ENCODE measurements around the gene G6PC3. TPM values are rescaled to one million over a fixed set of nuclear protein-coding genes. Genes with fewer than 3 reads are reported as not detected.

The G6PC3 gene
- total RNA-seq, 3 donors from 2014 or later (not counting 1 experiment from before 2014, with no cell fraction given): 18.2 to 21.7 (median 20.6) TPM

- peaks cover 0 to 8% of the 10 kb centered on the region in 2 donors for H3K4me1 Mint-ChIP-seq
- H3K4me3 Mint-ChIP-seq: no peak overlapping the region
- Histone ChIP-seq H3K27me3 (ENCODE audit: control insufficient read depth, insufficient read depth, low read length) (no peaks in the 10 kb centered on the region), H3K36me3 (ENCODE audit: control insufficient read depth, insufficient read depth, low read length) (peaks cover 47% of the 10 kb centered on the region), H3K4me1 (ENCODE audit: control insufficient read depth, insufficient read depth, low read length) (peaks cover 6% of the 10 kb centered on the region), H3K27ac (ENCODE audit: low read length) (no peak overlapping the region), H3K9me3 (ENCODE audit: control insufficient read depth, insufficient read depth, low read length) (no peaks in the 10 kb centered on the region), H3K4me3 (ENCODE audit: low read length) (no peak overlapping the region)
- H3K9me3 Mint-ChIP-seq: no peaks in the 10 kb centered on the region
- no peaks in the 10 kb centered on the region for H3K36me3 Mint-ChIP-seq
- ATAC-seq (no peak), DNase-seq (no peak)
- no peaks in the 10 kb centered on the region for H3K27me3 Mint-ChIP-seq (ENCODE audit: low read depth in 2 of 2)
- peak overlapping the region in 1 of 2 donors; percentile 40 for H3K27ac Mint-ChIP-seq
- no peak for TF ChIP-seq CTCF (IDR thresholded peaks at IDR 0.05)
- 71% methylated on average over 1 of the region's 4 CpGs for WGBS (ENCODE audit: insufficient coverage)
- intact Hi-C loops (cut with micrococcal nuclease): no loop called here
Observed at GRCh38 chr17:44077595-44077909, 7.0 kb downstream of the G6PC3 start.

DNA sequence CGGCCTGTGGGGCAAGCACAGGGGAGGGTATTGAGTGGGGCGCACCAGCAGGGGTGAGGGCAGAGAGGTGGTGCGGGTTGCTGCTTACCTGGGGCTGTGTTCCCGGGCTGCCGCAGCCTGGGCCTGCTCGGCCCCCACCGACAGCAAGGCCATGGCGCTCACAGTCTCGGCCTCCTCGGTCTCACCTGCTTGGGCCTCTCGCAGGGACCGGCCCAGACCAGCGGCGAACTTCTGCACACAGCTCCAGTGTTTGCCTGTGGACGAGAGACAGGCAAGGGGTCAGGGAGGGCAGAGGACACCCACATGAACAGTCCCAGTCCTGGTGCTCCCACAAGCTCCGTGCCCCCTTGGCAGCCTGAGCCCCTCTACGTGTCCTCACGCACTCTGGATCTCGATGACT lies 7.9 kb downstream of the G6PC3 start:
- H3K4me1 ChIP-seq (ENCODE audit: control insufficient read depth, insufficient read depth, low read length): peaks cover 6% of the 10 kb centered on the region
- Mint-ChIP-seq H3K36me3 (no peaks in the 10 kb centered on the region), H3K4me1 (peaks cover 0 to 8% of the 10 kb centered on the region in 2 donors), H3K27me3 (ENCODE audit: low read depth in 2 of 2) (no peaks in the 10 kb centered on the region), H3K9me3 (no peaks in the 10 kb centered on the region), H3K4me3 (no peak overlapping the region), H3K27ac (no peak overlapping the region)
- no peak for ATAC-seq
- intact Hi-C loops (cut with micrococcal nuclease): no loop called here
- no peaks in the 10 kb centered on the region for H3K27me3 ChIP-seq (ENCODE audit: control insufficient read depth, insufficient read depth, low read length)
- no peak for DNase-seq
- H3K9me3 ChIP-seq (ENCODE audit: control insufficient read depth, insufficient read depth, low read length): no peaks in the 10 kb centered on the region
- 97% methylated on average over 19 of the region's 19 CpGs for WGBS (ENCODE audit: insufficient coverage)
- H3K27ac ChIP-seq (ENCODE audit: low read length): no peak overlapping the region
- no peak for TF ChIP-seq CTCF (IDR thresholded peaks at IDR 0.05)
- H3K36me3 ChIP-seq (ENCODE audit: control insufficient read depth, insufficient read depth, low read length): peaks cover 56% of the 10 kb centered on the region
- no peak overlapping the region for H3K4me3 ChIP-seq (ENCODE audit: low read length)

GRCh38 chr17:44079877-44080821 lies 9.6 kb downstream of the G6PC3 start:
- H3K9me3 Mint-ChIP-seq: no peaks in the 10 kb centered on the region
- H3K4me3 ChIP-seq (ENCODE audit: low read length): no peak overlapping the region
- peaks cover 59% of the 10 kb centered on the region for H3K36me3 ChIP-seq (ENCODE audit: control insufficient read depth, insufficient read depth, low read length)
- no peaks in the 10 kb centered on the region for H3K27me3 Mint-ChIP-seq (ENCODE audit: low read depth in 2 of 2)
- H3K27ac ChIP-seq (ENCODE audit: low read length): no peak overlapping the region
- H3K27me3 ChIP-seq (ENCODE audit: control insufficient read depth, insufficient read depth, low read length): no peaks in the 10 kb centered on the region
- 87% methylated on average over 18 of the region's 18 CpGs for WGBS (ENCODE audit: insufficient coverage)
- ATAC-seq (peak in 1 of 3 donors; percentile 9), DNase-seq (no peak)
- H3K9me3 ChIP-seq (ENCODE audit: control insufficient read depth, insufficient read depth, low read length): no peaks in the 10 kb centered on the region
- intact Hi-C loops (cut with micrococcal nuclease): no loop called here
- H3K27ac Mint-ChIP-seq: peak overlapping the region in 1 of 2 donors; percentile 50
- H3K4me1 Mint-ChIP-seq: peaks cover 0 to 8% of the 10 kb centered on the region in 2 donors
- peaks cover 6% of the 10 kb centered on the region for H3K4me1 ChIP-seq (ENCODE audit: control insufficient read depth, insufficient read depth, low read length)
- TF ChIP-seq CTCF (IDR thresholded peaks at IDR 0.05): no peak
- H3K36me3 Mint-ChIP-seq: no peaks in the 10 kb centered on the region
- no peak overlapping the region for H3K4me3 Mint-ChIP-seq
